PFSK-1 (cell line): ENCODE data around the gene SCTR.

ENCODE experiments used
- FOXP2 ChIP-seq: optimal IDR thresholded peaks from 2 replicates; pipeline ENCODE3; 2011; ENCODE audit warnings: borderline replicate concordance, control low read depth, inconsistent platforms; ENCODE audit not compliant: insufficient read depth; ENCODE audit errors: extremely low read length, extremely low read depth
- POLR2AphosphoS5 ChIP-seq: IDR thresholded peaks from 2 replicates; pipeline ENCODE4 v1.6.1; 2012; ENCODE audit warnings: low read depth, mild to moderate bottlenecking, control low read depth, low read length, moderate library complexity
- SIN3A ChIP-seq: IDR thresholded peaks from 2 replicates; pipeline ENCODE4 v1.6.1; 2012; ENCODE audit warnings: mild to moderate bottlenecking, low read length, moderate library complexity, borderline replicate concordance; ENCODE audit not compliant: insufficient read depth
- TAF1 ChIP-seq: IDR thresholded peaks from 2 replicates; pipeline ENCODE4 v1.6.1; 2012; ENCODE audit warnings: low read length, control low read depth, borderline replicate concordance; ENCODE audit not compliant: insufficient read depth
- TF ChIP-seq, protein P1 (sequence below), 2 experiments: IDR thresholded peaks; 2 replicates each; pipeline versions ENCODE4 v1.6.1 to v1.8.0; 2011 to 2012; ENCODE audit warnings: low read depth in 2 of 2, low read length in 2 of 2, control low read depth in 1 of 2, inconsistent platforms in 1 of 2, mild to moderate bottlenecking in 1 of 2, moderate library complexity in 1 of 2; ENCODE audit not compliant: insufficient read depth in 1 of 2

SCTR gene

GRCh38 chr2:119434664-119435063, 89.6 kb downstream of the SCTR start:
- no peak for TF ChIP-seq TAF1
- TF ChIP-seq, protein P1, sequence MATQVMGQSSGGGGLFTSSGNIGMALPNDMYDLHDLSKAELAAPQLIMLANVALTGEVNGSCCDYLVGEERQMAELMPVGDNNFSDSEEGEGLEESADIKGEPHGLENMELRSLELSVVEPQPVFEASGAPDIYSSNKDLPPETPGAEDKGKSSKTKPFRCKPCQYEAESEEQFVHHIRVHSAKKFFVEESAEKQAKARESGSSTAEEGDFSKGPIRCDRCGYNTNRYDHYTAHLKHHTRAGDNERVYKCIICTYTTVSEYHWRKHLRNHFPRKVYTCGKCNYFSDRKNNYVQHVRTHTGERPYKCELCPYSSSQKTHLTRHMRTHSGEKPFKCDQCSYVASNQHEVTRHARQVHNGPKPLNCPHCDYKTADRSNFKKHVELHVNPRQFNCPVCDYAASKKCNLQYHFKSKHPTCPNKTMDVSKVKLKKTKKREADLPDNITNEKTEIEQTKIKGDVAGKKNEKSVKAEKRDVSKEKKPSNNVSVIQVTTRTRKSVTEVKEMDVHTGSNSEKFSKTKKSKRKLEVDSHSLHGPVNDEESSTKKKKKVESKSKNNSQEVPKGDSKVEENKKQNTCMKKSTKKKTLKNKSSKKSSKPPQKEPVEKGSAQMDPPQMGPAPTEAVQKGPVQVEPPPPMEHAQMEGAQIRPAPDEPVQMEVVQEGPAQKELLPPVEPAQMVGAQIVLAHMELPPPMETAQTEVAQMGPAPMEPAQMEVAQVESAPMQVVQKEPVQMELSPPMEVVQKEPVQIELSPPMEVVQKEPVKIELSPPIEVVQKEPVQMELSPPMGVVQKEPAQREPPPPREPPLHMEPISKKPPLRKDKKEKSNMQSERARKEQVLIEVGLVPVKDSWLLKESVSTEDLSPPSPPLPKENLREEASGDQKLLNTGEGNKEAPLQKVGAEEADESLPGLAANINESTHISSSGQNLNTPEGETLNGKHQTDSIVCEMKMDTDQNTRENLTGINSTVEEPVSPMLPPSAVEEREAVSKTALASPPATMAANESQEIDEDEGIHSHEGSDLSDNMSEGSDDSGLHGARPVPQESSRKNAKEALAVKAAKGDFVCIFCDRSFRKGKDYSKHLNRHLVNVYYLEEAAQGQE (IDR thresholded peaks at IDR 0.05; ENCODE audit: insufficient read depth in 1 of 2, low read depth in 2 of 2, low read length in 2 of 2) = no peak
- TF ChIP-seq FOXP2 = no peak
- TF ChIP-seq POLR2AphosphoS5 = no peak
- no peak for TF ChIP-seq SIN3A

- TF ChIP-seq SIN3A = no peak
- TF ChIP-seq POLR2AphosphoS5 = no peak
- no peak for TF ChIP-seq FOXP2
- TF ChIP-seq TAF1 = no peak
- TF ChIP-seq, protein P1 (IDR thresholded peaks at IDR 0.05; ENCODE audit: insufficient read depth in 1 of 2, low read depth in 2 of 2, low read length in 2 of 2) = no peak
Measured at GRCh38 chr2:119433636-119434327, 90.5 kb downstream of the SCTR start.

GRCh38 chr2:119432851-119433522, 91.3 kb downstream of the SCTR start:
- TF ChIP-seq, protein P1 (IDR thresholded peaks at IDR 0.05; ENCODE audit: insufficient read depth in 1 of 2, low read depth in 2 of 2, low read length in 2 of 2) = no peak
- no peak for TF ChIP-seq POLR2AphosphoS5

DNA sequence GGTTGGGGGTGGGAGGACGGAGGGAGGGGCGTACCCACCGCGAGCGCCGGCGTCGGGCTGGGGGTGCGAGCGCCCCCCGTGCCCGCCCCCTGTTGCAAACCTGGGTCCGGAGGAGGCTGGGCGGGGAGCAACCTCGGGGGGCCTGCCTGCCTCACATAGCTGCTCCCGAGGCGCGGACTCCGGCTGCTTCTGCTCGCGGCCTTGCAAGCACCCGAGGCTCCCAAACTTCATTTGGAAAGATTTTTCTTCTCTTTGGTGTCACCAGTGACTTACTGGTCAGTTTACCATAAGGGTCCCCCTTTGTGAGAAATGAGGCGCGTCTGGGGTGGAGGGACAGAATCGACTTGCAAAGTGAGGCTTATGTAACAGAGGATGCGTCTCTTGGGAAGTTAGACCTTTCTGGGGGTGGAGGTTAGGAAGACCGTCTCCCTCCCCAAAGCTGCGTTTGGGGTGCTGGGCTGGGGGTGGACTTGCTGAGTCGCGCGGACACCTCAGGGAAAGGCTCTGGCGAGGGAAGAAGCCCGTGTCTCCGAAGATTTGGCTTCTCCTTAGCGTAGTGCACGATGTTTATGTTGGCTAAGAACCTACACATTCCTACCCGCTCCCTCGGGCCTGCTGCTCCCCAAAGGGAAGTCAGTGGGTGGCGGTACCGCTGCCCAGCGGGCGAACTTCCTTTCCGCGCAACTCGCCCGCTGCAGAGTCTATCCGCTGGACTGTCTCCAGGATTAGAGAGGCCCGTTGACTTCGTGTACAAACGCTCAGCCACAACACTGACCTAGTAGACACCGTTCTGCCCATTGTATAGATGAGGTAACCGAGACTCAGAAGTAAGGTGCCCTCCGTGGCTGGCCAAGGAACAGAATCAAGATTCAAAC, 92.1 kb downstream of the SCTR start:
- TF ChIP-seq SIN3A (no peak), FOXP2 (no peak), POLR2AphosphoS5 (no peak), TAF1 (no peak)
- TF ChIP-seq, protein P1 (IDR thresholded peaks at IDR 0.05; ENCODE audit: insufficient read depth in 1 of 2, low read depth in 2 of 2, low read length in 2 of 2) = no peak
